HG02943 (cell line): ENCODE measurements around the gene HMGXB4.

Experiments used
- ATAC-seq: cut with Tn5 transposase; IDR thresholded peaks from one replicate; pipeline ENCODE4 v1.9.1; 2021; ENCODE audit warnings: mild to moderate bottlenecking, low read depth, moderate library complexity; ENCODE audit not compliant: unreplicated experiment

The HMGXB4 gene

GRCh38 chr22:35308480-35309021, 51.3 kb downstream of the HMGXB4 start:
- ATAC-seq: peak; percentile 46

- ATAC-seq: no peak
Measured at GRCh38 chr22:35310556-35311550, 53.6 kb downstream of the HMGXB4 start.

GRCh38 chr22:35311551-35311999, 54.3 kb downstream of the HMGXB4 start:
- no peak for ATAC-seq

DNA sequence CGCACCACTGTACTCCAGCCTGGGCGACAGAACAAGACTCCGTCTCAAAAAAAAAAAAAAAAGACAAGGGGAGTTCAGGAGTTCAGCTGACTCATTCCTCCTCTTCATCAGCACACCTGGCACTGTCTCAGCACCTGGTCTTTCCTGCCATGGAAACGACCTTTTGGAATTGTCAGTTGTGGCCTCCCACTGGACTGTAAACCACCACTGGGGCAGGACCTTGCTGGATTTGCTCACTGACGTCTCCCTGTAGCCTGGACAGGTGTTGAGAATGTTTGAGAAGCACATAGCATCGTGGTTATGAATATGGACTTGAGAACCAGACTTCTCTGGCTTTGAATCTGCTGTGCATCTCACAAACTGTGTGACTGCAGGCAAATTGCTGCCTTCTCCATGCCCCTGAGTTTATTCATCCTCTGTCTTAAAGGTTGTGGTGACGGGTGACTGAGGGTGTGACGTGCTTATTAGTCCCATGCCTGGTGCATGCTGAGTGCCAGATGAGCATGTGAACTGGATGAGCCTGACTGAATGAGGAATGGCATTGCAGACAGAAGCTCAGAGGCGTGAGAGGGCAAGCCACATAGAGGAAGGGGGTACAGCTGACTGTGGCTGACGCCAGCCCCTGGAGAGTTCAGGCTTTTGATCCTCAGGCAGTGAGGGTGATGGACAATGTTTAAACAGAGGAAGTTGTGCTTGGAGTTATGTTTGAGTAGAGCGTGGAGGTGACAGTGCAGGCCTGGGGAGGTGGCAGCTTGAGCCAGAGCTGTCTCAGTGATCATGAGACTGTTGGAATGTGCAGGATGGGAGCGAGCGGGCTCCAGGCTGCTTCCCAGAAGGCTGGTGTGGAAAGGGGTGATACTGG, 55.1 kb downstream of the HMGXB4 start:
- ATAC-seq: no peak

- ATAC-seq: no peak
Measured at GRCh38 chr22:35313311-35314121, 56.2 kb downstream of the HMGXB4 start.

DNA sequence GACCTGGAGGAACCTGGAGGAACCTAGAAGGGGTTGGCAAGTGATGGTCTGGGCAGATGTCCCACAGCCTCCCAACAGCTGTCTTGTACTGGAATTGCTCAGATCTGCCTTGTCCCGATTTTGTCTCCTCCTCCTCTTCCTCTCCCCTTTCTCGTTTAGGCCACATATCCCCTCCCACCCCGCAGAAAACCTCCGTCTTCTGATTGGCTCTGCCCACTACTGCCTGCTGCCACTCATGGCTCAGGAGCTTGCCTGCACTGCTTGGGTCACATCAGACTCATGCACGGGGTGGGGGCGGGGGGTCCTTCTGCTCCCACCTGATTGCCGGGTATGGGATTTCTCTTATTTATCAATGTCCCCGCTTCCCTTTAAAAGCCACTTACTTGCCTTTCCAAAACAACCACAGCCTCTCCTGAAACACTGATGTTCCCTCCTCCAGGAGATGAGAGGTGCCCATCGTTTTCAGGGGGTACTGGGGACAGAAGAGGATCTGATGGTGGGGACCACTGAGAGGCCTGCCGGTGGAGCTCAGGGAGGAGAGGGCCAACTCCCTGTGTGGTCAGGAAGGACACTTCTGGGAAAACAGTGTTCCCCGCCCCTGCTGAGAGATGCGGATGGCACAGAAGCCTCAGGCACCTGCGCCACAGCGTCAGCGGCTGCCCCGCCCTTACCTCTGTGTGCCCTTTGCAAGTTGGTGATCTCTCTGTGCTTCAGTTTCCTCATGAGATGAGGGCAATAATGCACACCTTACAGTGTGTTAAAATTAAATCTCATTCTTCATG, 57.1 kb downstream of the HMGXB4 start:
- ATAC-seq: no peak

- ATAC-seq: no peak
Measured at GRCh38 chr22:35315141-35315854, 58.0 kb downstream of the HMGXB4 start.

- ATAC-seq: no peak
Measured at GRCh38 chr22:35315855-35316745, 58.8 kb downstream of the HMGXB4 start.

GRCh38 chr22:35316751-35317150, 59.5 kb downstream of the HMGXB4 start:
- no peak for ATAC-seq

DNA sequence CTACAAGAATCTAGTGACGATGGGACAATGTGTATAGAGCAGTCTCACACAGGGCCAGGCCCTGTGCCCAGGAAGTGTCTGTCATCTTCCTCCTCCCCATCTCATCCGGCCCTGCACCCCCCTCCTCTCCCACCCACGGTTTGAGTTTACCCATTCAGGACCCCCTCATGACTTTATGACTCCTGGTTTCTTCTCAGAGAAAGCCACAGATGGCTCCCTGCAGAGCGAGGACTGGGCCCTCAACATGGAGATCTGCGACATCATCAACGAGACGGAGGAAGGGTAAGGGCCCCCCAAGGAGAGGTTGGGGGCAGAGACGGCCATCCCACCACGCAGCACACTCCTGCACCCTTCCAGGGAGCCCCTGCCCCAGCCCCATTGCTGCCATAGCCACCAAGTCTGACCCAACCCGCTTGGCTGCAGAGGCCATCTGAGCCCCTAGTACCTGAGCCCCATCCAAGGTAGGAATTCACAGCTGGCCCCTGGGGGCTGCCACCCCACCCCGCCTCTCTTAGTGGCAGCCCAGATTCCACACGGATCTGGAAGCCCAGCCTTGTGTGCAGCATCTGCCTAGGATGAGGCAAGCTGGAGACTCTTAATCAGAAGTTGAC, 60.5 kb downstream of the HMGXB4 start:
- no peak for ATAC-seq

DNA sequence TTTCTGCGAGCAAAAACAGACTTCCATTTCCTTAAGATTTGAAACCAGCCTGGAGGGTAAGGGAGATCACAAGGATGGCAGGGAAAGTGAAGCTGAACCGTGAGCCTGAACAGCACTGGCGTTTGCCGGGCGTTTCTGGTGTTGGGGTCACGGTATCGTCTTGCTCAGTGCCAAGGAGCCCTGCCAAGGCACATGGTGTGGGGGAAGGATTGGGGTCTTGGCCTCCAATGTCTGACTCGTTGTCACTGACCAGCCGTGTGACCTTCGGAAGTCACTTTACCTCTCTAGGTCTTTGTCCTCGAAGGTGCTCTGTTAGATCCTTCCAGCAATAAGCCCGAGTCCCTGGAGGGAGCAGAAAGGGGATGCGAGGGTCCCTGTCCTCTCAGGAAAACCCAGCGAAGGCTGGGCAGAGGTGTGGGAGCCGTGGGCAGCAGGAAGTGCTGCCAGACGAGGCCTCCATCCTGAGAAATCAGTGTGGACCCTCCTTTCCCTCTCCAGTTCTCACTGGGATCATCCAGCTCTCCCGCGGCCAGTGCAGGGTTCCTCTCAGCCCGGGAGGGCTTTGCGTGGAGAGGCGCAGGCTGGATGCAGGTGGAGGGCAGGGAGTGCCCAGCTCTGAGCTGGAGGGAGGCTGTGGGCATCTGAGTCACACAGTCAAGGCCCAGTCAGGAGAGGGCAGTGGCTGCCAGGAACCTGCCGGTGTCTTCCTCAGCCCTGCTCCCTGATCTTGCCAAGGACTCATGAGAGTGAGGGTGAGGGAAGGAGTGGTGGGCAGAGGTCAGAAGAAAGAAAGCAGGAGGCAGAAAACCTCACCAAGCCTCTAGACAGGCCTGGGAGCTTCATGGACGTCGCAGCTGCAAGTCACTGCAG, 61.3 kb downstream of the HMGXB4 start:
- no peak for ATAC-seq

DNA sequence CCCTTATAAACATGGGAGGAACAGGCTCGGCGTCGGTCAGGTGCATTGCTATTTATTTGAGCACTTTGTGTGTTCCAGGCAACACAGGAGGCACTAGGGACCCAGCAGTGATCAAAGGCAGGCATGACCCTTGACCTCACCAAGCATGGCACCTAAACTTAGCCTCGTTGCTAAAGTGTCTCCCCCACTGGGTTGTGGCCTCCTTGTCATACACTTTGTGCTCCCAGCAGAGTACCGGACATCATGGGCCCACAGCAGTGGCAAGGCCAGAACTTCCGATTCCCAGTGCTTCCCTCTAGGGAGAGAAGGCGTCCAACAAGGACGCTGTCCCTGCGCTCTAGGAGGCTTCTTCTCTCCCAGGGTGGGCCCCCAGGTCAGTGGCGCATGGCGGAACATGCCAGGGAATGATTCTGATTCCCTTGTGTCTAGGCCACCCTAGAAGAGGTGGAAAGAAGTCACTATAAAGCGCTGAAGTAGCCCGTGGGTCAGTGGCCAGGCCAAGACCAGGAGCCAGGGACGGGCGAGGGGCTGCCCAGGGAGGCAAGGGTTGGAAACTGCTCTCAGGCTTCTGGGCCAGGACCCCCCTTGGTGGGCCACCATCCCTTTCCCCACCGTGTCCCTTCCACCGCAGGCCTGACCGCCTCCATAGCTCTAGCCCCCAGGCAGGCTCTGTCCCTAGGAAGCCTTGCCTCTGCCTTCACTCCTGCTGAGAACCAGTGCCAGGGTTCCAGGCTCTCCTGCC, 62.1 kb downstream of the HMGXB4 start:
- no peak for ATAC-seq

- ATAC-seq: no peak
Measured at GRCh38 chr22:35322126-35322525, 64.8 kb downstream of the HMGXB4 start.

DNA sequence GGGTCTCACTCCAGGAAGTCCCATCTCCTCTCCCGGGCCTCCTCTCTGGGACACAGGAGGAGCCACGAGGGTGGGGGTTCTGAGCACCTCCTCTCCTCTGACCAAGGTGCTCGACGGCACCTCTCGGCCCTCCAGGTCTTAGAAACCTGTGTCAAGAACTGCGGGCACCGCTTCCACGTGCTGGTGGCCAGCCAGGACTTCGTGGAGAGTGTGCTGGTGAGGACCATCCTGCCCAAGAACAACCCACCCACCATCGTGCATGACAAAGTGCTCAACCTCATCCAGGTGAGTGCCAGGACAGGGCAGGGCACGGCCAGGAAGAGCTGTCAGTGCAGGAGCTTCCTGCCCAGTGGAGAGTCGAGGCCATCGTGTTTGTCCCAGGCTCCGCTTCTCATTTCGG, 65.6 kb downstream of the HMGXB4 start:
- ATAC-seq: no peak

GRCh38 chr22:35323305-35323704, 66.0 kb downstream of the HMGXB4 start:
- no peak for ATAC-seq

DNA sequence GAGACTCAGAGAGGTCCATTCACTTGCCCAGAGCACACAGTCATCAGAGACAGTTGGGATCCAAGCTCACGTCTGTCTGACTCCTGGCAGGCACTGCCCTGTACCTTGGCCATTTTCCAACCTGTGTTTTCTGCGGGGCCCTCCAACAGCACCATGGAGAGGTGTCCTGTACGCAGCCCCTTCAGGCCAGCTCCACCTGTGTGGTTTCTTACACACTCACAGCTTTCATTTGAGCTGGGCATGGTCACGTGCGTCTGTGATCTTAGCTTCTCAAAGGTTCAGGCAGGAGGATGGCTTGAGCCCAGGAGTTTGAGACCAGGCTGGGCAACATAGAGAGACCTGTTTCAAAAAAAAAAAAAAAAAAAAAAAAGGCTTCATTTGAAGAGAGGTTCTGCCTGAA, 66.8 kb downstream of the HMGXB4 start:
- ATAC-seq: no peak
